GM10847 (cell line): ENCODE data around the gene CFAP100.

ENCODE experiments used
- POLR2A ChIP-seq: IDR thresholded peaks from 2 replicates; pipeline ENCODE4 v1.6.1; 2011; ENCODE audit not compliant: insufficient read length; ENCODE audit errors: extremely low read depth

Gene CFAP100

DNA sequence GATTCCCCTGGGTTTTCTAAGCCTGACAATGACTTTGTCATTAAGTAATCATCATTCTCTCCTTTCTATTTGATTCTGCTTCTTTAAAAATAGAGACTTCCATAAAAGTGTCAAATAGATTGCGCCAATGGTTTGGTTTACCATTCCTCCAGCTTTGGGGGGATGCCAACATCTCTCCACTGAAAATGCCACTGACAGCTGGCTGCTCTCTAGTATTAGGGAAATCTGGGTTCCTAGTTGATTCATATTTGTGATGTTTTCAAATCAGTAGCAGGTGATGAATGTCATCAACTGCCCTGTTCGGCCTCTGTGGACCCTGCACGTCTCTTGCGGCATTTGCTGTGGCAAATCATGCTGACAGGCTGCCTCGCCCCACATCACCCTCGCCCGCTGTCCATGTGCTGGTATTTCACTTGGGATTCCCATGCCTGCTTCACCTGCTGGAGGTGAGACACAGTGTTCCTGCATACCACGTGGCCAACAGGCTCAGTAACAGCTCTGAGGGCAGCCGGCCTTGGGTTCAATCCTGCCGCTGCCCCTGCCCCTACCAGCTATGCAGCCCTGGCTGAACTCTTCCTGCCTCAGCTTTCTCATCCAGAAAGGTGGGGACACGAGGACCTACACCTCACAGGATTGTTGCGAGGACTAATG lies 52.9 kb downstream of the CFAP100 start:
- TF ChIP-seq POLR2A, result no peak

GRCh38 chr3:126448136-126448892 lies 53.6 kb downstream of the CFAP100 start:
- no peak for TF ChIP-seq POLR2A

DNA sequence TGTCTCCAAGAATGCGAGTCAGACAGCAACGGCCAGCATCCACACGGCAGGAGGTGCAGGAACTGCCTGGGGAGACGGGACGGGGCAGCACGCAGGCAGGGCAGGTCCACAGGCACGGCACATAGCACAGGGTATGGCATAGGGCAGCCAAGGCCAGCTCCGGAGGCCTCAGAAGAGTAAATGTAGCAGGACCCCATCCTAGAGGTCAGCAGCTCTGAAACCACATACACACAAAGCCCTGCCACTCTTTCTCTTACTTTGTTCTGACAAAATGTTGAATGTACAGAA lies 54.1 kb downstream of the CFAP100 start:
- no peak for TF ChIP-seq POLR2A

DNA sequence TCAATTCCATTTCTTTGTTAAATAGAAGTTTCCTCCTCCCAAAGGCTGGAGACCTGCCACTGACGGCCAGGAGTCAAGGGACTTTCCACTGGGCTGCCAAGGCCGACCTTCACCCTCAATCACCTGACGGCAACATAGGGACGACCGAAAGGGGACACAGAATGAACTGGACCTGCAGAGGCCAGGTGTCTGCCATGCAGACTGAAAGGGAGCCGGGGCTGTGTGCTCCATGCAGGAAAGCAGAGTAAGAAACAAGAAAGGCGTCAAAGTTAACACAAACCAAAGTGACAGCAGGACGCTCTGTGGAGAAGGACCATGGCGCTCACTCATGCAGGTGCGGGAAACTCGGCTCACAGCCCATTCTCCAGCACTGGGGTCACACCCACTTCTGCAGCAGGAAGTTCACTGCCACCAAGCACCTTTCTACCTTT lies 54.9 kb downstream of the CFAP100 start:
- TF ChIP-seq POLR2A, result no peak

DNA sequence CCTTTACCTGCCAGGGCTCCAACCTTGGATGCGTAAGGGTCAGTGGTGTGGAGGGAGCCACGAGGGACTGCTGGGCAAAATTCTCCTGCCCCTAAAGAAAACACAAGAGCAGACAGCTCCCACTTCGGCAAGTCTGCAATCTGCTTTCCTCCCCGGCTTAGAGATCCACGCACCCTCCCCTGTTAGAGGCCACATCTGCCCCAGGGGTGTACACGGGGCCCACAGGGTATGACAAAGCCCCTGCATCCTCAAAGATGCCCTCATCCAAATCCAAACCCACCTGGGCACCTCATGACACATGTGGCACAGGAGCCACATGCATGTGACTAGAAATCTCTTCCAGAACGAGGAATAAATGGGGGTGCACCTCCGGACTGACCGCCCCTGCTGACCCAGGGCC lies 55.5 kb downstream of the CFAP100 start:
- no peak for TF ChIP-seq POLR2A

DNA sequence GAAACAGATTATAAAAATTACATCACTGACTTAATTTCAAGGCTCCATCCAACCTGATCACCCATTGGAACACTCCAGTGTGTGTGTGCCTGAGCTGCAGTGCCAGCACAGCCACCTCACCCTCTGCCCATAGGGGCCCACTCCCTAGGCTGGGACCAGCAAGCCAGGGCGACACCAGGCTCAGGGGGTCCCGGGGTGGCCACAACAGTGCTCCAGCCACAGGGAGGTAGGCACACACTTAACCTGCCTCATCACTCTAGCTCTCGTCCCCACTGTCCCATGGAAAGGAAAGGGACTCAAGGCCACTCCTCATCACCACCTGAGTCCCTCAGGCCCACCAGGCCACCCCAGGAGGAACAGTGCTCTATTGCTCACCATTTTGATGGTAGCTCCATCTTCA lies 56.0 kb downstream of the CFAP100 start:
- TF ChIP-seq POLR2A, result no peak

- TF ChIP-seq POLR2A, result no peak
These were observed 56.8 kb downstream of the CFAP100 start for GRCh38 chr3:126451511-126451910.

GRCh38 chr3:126452213-126452612 lies 57.5 kb downstream of the CFAP100 start:
- no peak for TF ChIP-seq POLR2A

GRCh38 chr3:126454025-126454424 lies 59.3 kb downstream of the CFAP100 start:
- TF ChIP-seq POLR2A, result no peak

GRCh38 chr3:126454437-126455198 lies 59.9 kb downstream of the CFAP100 start:
- TF ChIP-seq POLR2A, result no peak

DNA sequence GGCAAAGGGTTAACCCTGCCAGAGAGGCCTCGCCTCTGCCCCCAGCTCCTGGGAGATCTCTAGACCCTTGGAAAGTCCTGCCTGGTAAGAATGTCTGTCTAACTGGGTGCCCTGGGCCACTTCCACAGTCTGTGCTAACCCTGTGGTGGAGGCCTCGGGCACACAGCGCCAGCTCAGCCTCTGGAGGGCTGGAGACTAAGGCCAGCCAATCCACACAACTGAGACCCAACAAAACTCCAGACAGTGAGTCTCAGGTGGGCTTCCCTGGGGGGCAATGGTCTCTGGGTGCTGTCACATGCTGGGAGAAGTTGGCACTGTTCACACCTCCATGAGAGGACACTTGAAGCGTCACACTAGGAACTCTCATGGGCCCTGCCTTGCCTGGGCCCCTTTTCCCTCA lies 61.5 kb downstream of the CFAP100 start:
- TF ChIP-seq POLR2A, result no peak

GRCh38 chr3:126456766-126457388 lies 62.2 kb downstream of the CFAP100 start:
- TF ChIP-seq POLR2A, result no peak

DNA sequence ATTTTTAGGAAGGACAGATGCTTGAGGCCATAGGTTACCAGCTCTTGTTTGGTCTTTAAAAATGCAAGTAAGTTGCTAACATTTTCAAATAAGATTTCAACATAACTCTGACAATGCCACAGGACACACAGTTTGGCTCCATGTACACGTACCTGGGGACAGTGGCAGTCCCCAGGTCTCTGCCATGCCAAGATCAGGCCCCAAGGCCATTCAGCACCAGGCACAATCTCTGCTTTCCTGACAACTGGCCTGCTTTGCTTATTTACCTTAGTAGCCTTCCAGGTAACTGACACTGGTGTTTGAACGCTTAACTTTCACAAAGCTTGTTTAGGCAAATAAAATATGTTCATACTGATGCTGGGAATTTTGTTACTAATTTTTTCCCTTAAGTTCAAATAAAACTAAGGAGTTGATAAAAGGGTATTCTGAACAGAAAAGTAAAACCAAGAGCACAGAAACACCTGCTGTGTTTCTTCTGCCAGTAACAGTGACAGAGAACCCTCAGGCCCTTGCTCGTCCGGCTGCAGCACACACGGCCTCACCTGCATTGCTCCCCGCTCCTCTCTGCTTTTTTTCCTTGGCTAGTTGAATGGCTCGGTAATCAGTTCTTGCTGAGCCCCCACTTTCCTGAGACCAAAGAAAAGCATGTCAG lies 64.5 kb downstream of the CFAP100 start:
- no peak for TF ChIP-seq POLR2A

DNA sequence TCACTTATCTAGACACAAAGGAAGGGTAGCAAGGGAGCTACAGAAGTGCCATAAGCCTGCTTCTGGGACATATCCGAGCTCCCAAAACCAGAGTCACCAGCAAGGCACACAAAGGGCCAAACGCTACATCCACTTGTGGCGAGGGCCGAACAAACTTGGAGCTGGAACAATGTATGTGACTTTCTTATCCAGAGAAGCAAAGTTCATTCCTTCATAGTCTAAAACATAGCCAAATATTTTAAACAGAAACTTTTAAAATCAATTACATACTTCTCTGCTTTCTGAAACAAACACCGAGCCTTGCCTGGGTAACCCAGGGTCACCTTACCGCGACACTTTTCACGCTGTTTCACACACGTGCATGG lies 65.0 kb downstream of the CFAP100 start:
- TF ChIP-seq POLR2A, result no peak

GRCh38 chr3:126460381-126460780 lies 65.7 kb downstream of the CFAP100 start:
- no peak for TF ChIP-seq POLR2A

DNA sequence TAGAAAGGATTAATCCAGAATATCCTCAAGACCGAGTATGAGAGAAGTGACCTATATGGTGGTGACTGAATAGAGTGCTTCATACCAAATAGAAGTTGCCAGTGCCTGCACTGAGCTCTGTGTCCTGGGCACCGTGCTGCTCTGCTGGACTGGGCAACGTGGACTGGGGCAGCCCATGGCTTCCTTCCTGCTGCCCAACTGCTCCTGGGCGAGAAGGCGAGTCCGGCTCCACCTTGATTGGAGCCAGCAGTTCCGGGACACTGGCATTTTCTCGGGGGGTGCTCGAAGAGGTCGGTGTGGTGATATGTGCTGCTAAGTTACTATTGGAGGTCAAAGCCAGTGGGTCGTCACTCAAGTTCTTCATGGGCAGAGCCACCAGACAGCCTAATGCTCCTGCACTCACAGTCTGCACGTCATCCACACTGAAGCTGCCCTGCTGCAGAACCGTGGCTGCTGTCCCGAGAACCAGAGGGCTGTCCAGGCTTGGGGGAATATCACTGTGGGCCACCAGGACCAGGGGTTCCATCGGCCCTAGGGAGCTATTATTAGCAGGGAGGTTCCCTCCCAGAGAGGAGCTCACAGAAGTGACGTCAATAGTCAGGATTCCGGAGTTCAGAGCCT lies 66.9 kb downstream of the CFAP100 start:
- no peak for TF ChIP-seq POLR2A

- TF ChIP-seq POLR2A, result no peak
These were observed 68.8 kb downstream of the CFAP100 start for GRCh38 chr3:126463521-126463920.
